DOHH2 (cell line): ENCODE data around the gene SGTB.

Experiments
- H3F3A ChIP-seq: fragments of 200-600 bp; sonication (generic), shearing (Covaris generic); 2 replicates; pipeline ENCODE4 v1.6.0; 2016; ENCODE audit warnings: antibody characterized with exemption, mild to moderate bottlenecking; ENCODE audit not compliant: control insufficient read depth, insufficient read depth
- H3K27ac ChIP-seq: fragments of 200-600 bp; sonication (generic); 2 replicates; pipeline ENCODE4 v1.5.1; 2014; ENCODE audit warnings: low read depth, mild to moderate bottlenecking, low read length, moderate library complexity
- H3K27me3 ChIP-seq: fragments of 200-600 bp; sonication (generic); 2 replicates; pipeline ENCODE4 v1.6.1; 2014; ENCODE audit warnings: mild to moderate bottlenecking, low read length, mixed read lengths; ENCODE audit not compliant: control insufficient read depth
- H3K36me3 ChIP-seq: fragments of 200-600 bp; sonication (generic); 2 replicates; pipeline ENCODE4 v1.6.1; 2014; ENCODE audit warnings: mild to moderate bottlenecking, low read length, moderate library complexity, mixed read lengths; ENCODE audit not compliant: control insufficient read depth
- H3K4me1 ChIP-seq: fragments of 200-600 bp; sonication (generic); 2 replicates; pipeline ENCODE4 v1.6.1; 2014; ENCODE audit warnings: mild to moderate bottlenecking, low read length, mixed read lengths; ENCODE audit not compliant: control insufficient read depth
- H3K4me2 ChIP-seq: fragments of 200-600 bp; sonication (generic); 2 replicates; pipeline ENCODE4 v1.6.0; 2014; ENCODE audit warnings: mild to moderate bottlenecking, low read length, moderate library complexity
- H3K4me3 ChIP-seq: fragments of 200-600 bp; sonication (generic); 2 replicates; pipeline ENCODE4 v1.5.1; 2014; ENCODE audit warnings: mild to moderate bottlenecking, low read length, mixed read lengths
- H3K79me2 ChIP-seq: fragments of 200-600 bp; sonication (generic); 2 replicates; pipeline ENCODE4 v1.6.1; 2014; ENCODE audit warnings: mild to moderate bottlenecking, low read length, mixed read lengths; ENCODE audit not compliant: control insufficient read depth
- H3K9me2 ChIP-seq: fragments of 200-600 bp; sonication (generic); replicated peaks from 2 replicates; pipeline ENCODE4 v1.6.1; 2014; ENCODE audit warnings: mild to moderate bottlenecking, low read length, mixed read lengths; ENCODE audit not compliant: control insufficient read depth
- H3K9me3 ChIP-seq: fragments of 200-600 bp; sonication (generic); 2 replicates; pipeline ENCODE4 v1.6.1; 2014; ENCODE audit warnings: antibody characterized with exemption, low read length, mixed read lengths; ENCODE audit not compliant: control insufficient read depth, insufficient read depth
- H4K20me1 ChIP-seq: fragments of 200-600 bp; sonication (generic); 2 replicates; pipeline ENCODE4 v1.6.0; 2014; ENCODE audit warnings: low read depth, mild to moderate bottlenecking, antibody characterized with exemption, low read length, moderate library complexity; ENCODE audit not compliant: control insufficient read depth, insufficient read depth
- EZH2phosphoT487 ChIP-seq: fragments of 200-600 bp; sonication (generic); IDR thresholded peaks from 2 replicates; pipeline ENCODE4 v1.6.1; 2017; ENCODE audit warnings: borderline replicate concordance, mild to moderate bottlenecking, antibody characterized with exemption, low read length, moderate library complexity, mixed read lengths
- TF ChIP-seq, protein P1 (sequence below): fragments of 200-600 bp; sonication (generic); IDR thresholded peaks from one replicate; pipeline ENCODE4 v1.5.1; 2014; ENCODE audit warnings: antibody characterized with exemption, mild to moderate bottlenecking, low read depth, low read length; ENCODE audit not compliant: poor library complexity, severe bottlenecking

The SGTB gene

DNA sequence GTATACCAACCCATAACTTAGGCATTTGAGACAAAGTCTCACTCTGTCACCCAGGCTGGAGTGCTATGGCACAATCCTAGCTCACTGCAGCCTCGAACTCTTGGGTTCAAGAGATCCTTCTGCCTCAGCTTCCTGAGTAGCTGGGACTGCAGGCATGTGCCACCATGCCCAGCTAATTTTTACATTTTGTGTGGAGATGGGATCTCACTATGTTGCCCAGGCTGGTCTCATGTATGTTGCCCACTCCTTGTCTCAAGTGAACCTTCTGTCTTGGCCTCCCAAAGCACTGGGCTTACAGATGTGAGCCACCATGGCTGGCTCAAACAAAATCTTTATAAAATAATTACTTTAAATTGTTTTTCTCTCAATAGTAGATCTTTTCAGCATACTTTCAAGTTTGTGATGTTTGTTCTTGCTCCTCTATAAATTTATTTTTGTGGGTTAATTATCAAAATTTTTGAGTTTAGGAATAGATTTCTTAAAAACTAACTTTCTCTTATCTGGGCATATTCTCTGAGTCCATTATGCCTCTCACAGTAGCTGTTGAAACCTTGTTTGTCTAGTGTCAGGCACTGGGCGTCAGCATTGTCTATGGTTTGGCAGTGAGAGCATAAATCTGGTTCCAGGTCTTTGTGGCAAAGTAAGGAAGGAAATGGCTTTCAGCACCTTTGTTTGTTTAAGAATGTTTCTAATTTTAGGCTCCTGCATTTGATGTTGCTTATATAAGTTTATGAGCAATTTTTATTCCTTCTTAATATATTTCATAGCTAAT is 38.8 kb upstream of the SGTB start:
- Histone ChIP-seq H3K27me3 (no peaks in the 10 kb centered on the region), H3K79me2 (0 out of 2 replicates have a peak, but pooled peaks cover 4% of the 10 kb centered on the region), H3K4me3 (no peak overlapping the region), H3K27ac (no peak overlapping the region), H3K4me2 (no peak overlapping the region), H3K4me1 (no peaks in the 10 kb centered on the region), H3K9me2 (no peaks in the 10 kb centered on the region), H4K20me1 (no peaks in the 10 kb centered on the region), H3K36me3 (peaks cover 10% of the 10 kb centered on the region; the same call in 1 of the 2 replicates), H3K9me3 (no peaks in the 10 kb centered on the region), H3F3A (no peaks in the 10 kb centered on the region)
- TF ChIP-seq EZH2phosphoT487 = no peak
- TF ChIP-seq, protein P1, sequence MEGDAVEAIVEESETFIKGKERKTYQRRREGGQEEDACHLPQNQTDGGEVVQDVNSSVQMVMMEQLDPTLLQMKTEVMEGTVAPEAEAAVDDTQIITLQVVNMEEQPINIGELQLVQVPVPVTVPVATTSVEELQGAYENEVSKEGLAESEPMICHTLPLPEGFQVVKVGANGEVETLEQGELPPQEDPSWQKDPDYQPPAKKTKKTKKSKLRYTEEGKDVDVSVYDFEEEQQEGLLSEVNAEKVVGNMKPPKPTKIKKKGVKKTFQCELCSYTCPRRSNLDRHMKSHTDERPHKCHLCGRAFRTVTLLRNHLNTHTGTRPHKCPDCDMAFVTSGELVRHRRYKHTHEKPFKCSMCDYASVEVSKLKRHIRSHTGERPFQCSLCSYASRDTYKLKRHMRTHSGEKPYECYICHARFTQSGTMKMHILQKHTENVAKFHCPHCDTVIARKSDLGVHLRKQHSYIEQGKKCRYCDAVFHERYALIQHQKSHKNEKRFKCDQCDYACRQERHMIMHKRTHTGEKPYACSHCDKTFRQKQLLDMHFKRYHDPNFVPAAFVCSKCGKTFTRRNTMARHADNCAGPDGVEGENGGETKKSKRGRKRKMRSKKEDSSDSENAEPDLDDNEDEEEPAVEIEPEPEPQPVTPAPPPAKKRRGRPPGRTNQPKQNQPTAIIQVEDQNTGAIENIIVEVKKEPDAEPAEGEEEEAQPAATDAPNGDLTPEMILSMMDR = no peak

DNA sequence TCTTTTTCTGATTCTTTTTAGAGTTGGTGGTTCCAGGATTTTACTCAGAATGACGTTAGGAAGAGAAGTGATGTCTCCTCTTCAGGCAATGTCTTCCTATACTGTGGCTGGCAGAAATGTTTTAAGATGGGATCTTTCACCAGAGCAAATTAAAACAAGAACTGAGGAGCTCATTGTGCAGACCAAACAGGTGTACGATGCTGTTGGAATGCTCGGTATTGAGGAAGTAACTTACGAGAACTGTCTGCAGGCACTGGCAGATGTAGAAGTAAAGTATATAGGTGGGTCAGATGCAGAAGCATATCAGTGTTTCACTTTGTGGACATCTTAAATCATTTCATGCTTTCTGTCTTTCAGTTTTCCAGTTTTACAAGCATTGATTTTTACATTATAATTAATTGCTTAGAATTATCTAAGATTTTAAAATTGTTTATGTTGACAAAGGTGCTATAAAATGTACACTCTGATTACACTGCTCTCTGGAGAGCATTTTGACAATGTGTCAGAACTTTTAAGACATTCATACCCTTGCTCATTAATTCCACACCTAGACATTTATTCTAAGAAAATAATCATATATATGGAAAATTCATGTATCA is 36.7 kb upstream of the SGTB start:
- TF ChIP-seq, protein P1 = no peak
- TF ChIP-seq EZH2phosphoT487 = no peak
- H3K79me2 ChIP-seq = 0 out of 2 replicates have a peak, but pooled peaks cover 4% of the 10 kb centered on the region
- no peaks in the 10 kb centered on the region for H3F3A ChIP-seq
- H3K36me3 ChIP-seq = peaks cover 10% of the 10 kb centered on the region; the same call in 1 of the 2 replicates
- H3K9me3 ChIP-seq = no peaks in the 10 kb centered on the region
- no peak overlapping the region for H3K4me2 ChIP-seq
- no peaks in the 10 kb centered on the region for H4K20me1 ChIP-seq
- H3K4me1 ChIP-seq = no peaks in the 10 kb centered on the region
- no peak overlapping the region for H3K4me3 ChIP-seq
- no peak overlapping the region for H3K27ac ChIP-seq
- H3K27me3 ChIP-seq = no peaks in the 10 kb centered on the region
- no peaks in the 10 kb centered on the region for H3K9me2 ChIP-seq

DNA sequence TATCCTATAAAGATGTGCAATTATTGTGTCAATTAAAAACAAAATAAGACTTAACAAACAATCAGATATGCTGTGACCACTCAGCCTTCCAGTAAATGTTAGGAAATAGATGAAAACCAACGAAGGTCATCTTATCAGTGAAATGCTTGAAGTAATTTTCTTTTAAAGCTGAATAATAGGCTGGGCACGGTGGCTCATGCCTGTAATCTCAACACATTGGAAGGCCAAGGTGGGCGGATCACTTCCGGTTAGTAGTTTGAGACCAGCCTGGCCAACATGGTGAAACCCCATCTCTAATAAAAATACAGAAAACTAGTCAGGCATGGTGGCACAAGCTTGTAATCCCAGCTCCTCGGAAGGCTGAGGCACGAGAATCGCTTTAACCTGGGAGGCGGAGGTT is 31.3 kb upstream of the SGTB start:
- Histone ChIP-seq H3K4me2 (no peak overlapping the region), H3K36me3 (no peaks in the 10 kb centered on the region), H3K4me1 (no peaks in the 10 kb centered on the region), H3K9me2 (no peaks in the 10 kb centered on the region), H4K20me1 (no peaks in the 10 kb centered on the region), H3K79me2 (peaks cover 11% of the 10 kb centered on the region; the same call in 1 of the 2 replicates), H3K9me3 (no peaks in the 10 kb centered on the region), H3K27me3 (no peaks in the 10 kb centered on the region), H3K4me3 (no peak overlapping the region), H3F3A (no peaks in the 10 kb centered on the region), H3K27ac (no peak overlapping the region)
- no peak for TF ChIP-seq EZH2phosphoT487
- TF ChIP-seq, protein P1 = no peak
